Liver (tissue), 3 donors: ENCODE results near the gene DIABLO.

Source experiments
- CTCF ChIP-seq: fragments of 150-350 bp; IDR thresholded peaks from 2 replicates; pipeline ENCODE4 v1.5.1; 2017; ENCODE audit warnings: improper control_type of control experiment, low read depth, low read length; ENCODE audit not compliant: missing input control
- MAX ChIP-seq: IDR thresholded peaks from 2 replicates; pipeline ENCODE4 v1.6.1; 2016; ENCODE audit warnings: antibody characterized with exemption
- REST ChIP-seq: IDR thresholded peaks from 2 replicates; pipeline ENCODE4 v1.6.1; 2016; ENCODE audit warnings: antibody characterized with exemption, mild to moderate bottlenecking
- RXRA ChIP-seq, 2 donors: IDR thresholded peaks; 2 replicates each; pipeline ENCODE4 v1.6.1; 2017 to 2018; ENCODE audit warnings: antibody characterized with exemption in 2 of 2, mild to moderate bottlenecking in 1 of 2
- TAF1 ChIP-seq: conservative IDR thresholded peaks from 2 replicates; pipeline ENCODE4 v1.6.1; 2016; ENCODE audit warnings: antibody characterized with exemption, mild to moderate bottlenecking
- donor health status: healthy.
- donor health status: healthy.

DNA sequence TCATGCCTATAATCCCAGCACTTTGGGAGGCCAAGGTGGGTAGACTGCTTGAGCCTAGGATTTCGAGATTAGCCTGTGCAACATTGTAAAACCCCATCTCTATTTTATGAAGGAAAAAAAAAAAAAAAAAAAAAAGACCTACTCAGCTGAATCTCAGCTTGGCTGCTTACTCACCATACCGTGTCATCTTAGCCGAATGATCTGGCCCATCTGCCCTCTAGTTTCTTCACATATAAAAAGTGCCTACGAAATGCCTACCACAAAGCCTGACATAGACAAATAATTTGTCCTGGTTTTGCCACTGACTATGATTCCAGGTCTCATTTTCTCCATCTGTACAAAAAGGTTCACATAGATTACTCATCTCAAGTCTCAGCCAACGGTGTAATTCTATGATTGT is 10.1 kb downstream of the DIABLO start:
- TF ChIP-seq CTCF (no peak), RXRA (IDR thresholded peaks at IDR 0.05) (no peak), TAF1 (no peak), REST (no peak), MAX (no peak)
